CD14-positive monocyte (primary cell): ENCODE data around the gene BANP. TPM values are rescaled to one million over a fixed set of nuclear protein-coding genes. Genes with fewer than 3 reads are reported as not detected.

Experiments
- DNase-seq, 3 donors: peaks; one replicate each; pipeline ENCODE4 v3.0.0-alpha.2; 2011 to 2022
- H2AFZ ChIP-seq: 2 replicates; pipeline ENCODE4 v1.6.0; 2012; ENCODE audit warnings: mild to moderate bottlenecking, low read depth, low read length, inconsistent platforms; ENCODE audit not compliant: insufficient read depth, poor library complexity, severe bottlenecking
- H3K27ac ChIP-seq, 2 donors: 1 replicate in 1 of 2; 2 replicates in 1 of 2; pipeline ENCODE4 v1.5.1; 2012 to 2013; ENCODE audit warnings: low read length in 2 of 2, control low read depth in 1 of 2, inconsistent platforms in 1 of 2, low read depth in 1 of 2, mild to moderate bottlenecking in 1 of 2
- H3K27me3 ChIP-seq, 2 donors: one replicate each; pipeline versions ENCODE4 v1.6.0 to v1.6.1; 2011 to 2013; ENCODE audit warnings: low read length in 2 of 2; ENCODE audit not compliant: control insufficient read depth in 2 of 2, insufficient read depth in 2 of 2
- H3K36me3 ChIP-seq, 2 donors: replicated peaks in 1 of 2; 1 replicate in 1 of 2; 2 replicates in 1 of 2; pipeline versions ENCODE4 v1.5.1 to v1.6.1; 2012 to 2013; ENCODE audit warnings: low read length in 2 of 2, control low read depth in 1 of 2, inconsistent platforms in 1 of 2, mild to moderate bottlenecking in 1 of 2; ENCODE audit not compliant: insufficient read depth in 2 of 2, control insufficient read depth in 1 of 2
- H3K4me1 ChIP-seq, 2 donors: 1 replicate in 1 of 2; 2 replicates in 1 of 2; pipeline versions ENCODE4 v1.5.1 to v1.6.1; 2012 to 2013; ENCODE audit warnings: low read length in 2 of 2, control low read depth in 1 of 2, inconsistent platforms in 1 of 2, mild to moderate bottlenecking in 1 of 2, moderate library complexity in 1 of 2; ENCODE audit not compliant: insufficient read depth in 2 of 2, control insufficient read depth in 1 of 2
- H3K4me2 ChIP-seq: replicated peaks from 2 replicates; pipeline ENCODE3; 2012; ENCODE audit warnings: low read length, moderate library complexity, mild to moderate bottlenecking; ENCODE audit not compliant: poor library complexity, severe bottlenecking; ENCODE audit errors: extremely low read depth
- H3K4me3 ChIP-seq, 3 experiments: fragments of 200-600 bp in 1 of 3; sonication (generic) in 1 of 3; replicated peaks in 1 of 3; 1 replicate in 2 of 3; 2 replicates in 1 of 3; pipeline ENCODE4 v1.5.1; 2011 to 2013; ENCODE audit warnings: low read length in 3 of 3, mild to moderate bottlenecking in 3 of 3, control low read depth in 2 of 3, low read depth in 2 of 3, inconsistent platforms in 1 of 3, moderate library complexity in 1 of 3
- H3K79me2 ChIP-seq: 2 replicates; pipeline ENCODE4 v1.6.0; 2012; ENCODE audit warnings: mild to moderate bottlenecking, control low read depth, inconsistent platforms, low read length, moderate library complexity; ENCODE audit not compliant: insufficient read depth
- H3K9ac ChIP-seq: 2 replicates; pipeline ENCODE4 v1.6.0; 2017; ENCODE audit warnings: low read length, mild to moderate bottlenecking; ENCODE audit not compliant: insufficient read depth, poor library complexity, severe bottlenecking
- H3K9me3 ChIP-seq, 2 donors: replicated peaks in 1 of 2; 1 replicate in 1 of 2; 2 replicates in 1 of 2; pipeline versions ENCODE4 v1.5.1 to v1.6.1; 2012 to 2013; ENCODE audit warnings: low read length in 2 of 2, control low read depth in 1 of 2; ENCODE audit not compliant: control insufficient read depth in 1 of 2, insufficient read depth in 1 of 2
- H4K20me1 ChIP-seq: 2 replicates; pipeline ENCODE4 v1.6.0; 2012; ENCODE audit warnings: mild to moderate bottlenecking, low read length, control low read depth, moderate library complexity; ENCODE audit not compliant: insufficient read depth
- H3K27ac Mint-ChIP-seq, 7 donors: one replicate each; pipeline ENCODE4 v1.8.0; 2020; ENCODE audit warnings: mild to moderate bottlenecking in 7 of 7, mixed read lengths in 7 of 7, moderate library complexity in 6 of 7, inconsistent platforms in 2 of 7
- H3K27me3 Mint-ChIP-seq, 3 donors: one replicate each; pipeline ENCODE4 v1.8.0; 2021 to 2022; ENCODE audit warnings: low read depth in 3 of 3, mild to moderate bottlenecking in 3 of 3, mixed read lengths in 3 of 3, moderate library complexity in 3 of 3, inconsistent platforms in 1 of 3
- H3K36me3 Mint-ChIP-seq, 2 donors: one replicate each; pipeline ENCODE4 v1.8.0; 2020; ENCODE audit warnings: mixed read lengths in 2 of 2, inconsistent platforms in 1 of 2, mild to moderate bottlenecking in 1 of 2
- H3K4me1 Mint-ChIP-seq: one replicate; pipeline ENCODE4 v1.8.0; 2020; ENCODE audit warnings: mild to moderate bottlenecking, mixed read lengths
- H3K4me3 Mint-ChIP-seq, 2 donors: one replicate each; pipeline ENCODE4 v1.8.0; 2020; ENCODE audit warnings: mild to moderate bottlenecking in 2 of 2, mixed read lengths in 2 of 2, moderate library complexity in 1 of 2
- H3K9me3 Mint-ChIP-seq, 7 donors: one replicate each; pipeline ENCODE4 v1.8.0; 2020 to 2022; ENCODE audit warnings: mixed read lengths in 7 of 7, mild to moderate bottlenecking in 6 of 7, moderate library complexity in 6 of 7, inconsistent platforms in 2 of 7
- WGBS: methylation state at CpG from one replicate; pipeline ENCODE4 v1.1.5; 2013; ENCODE audit warnings: missing lambda C conversion rate; ENCODE audit not compliant: insufficient coverage; 5-methylcytosine and 5-hydroxymethylcytosine counted together
- intact Hi-C, 2 donors: fragments of 100-400 bp; cut with micrococcal nuclease; formaldehyde crosslinking; loops; one replicate each; pipeline versions ENCODE4 v1.15.0 to v1.15.1; 2023
- polyA plus RNA-seq, 3 donors: library from polyadenylated mRNA; depleted of rRNA in 1 of 3; unstranded in 2 of 3; stranded (reverse) in 1 of 3; fragments of 300-500 nt in 2 of 3; fragments of >200 nt in 1 of 3; fragmentation: Illumina TruSeq in 2 of 3; gene quantifications; 1 replicate in 2 of 3; 2 replicates in 1 of 3; pipeline ENCODE4 v1.2.3, GENCODE V29; 2012 to 2021
- TF ChIP-seq, protein P1 (sequence below): fragments of 200-600 bp; IDR thresholded peaks from one replicate; pipeline ENCODE4 v1.8.0; 2022; ENCODE audit warnings: antibody characterized with exemption, mild to moderate bottlenecking

The BANP gene
- polyA plus RNA-seq, 3 donors: 10.1 to 40.9 (median 11.7) TPM

- Mint-ChIP-seq H3K4me1 (peaks cover 4% of the 10 kb centered on the region), H3K9me3 (no peaks in the 10 kb centered on the region), H3K27me3 (peaks cover 0 to 4% (median 0%) of the 10 kb centered on the region in 3 donors), H3K4me3 (no peak overlapping the region), H3K36me3 (peaks cover 81 to 85% of the 10 kb centered on the region in 2 donors), H3K27ac (peak overlapping the region in 1 of 7 donors; percentile 42)
- Histone ChIP-seq H3K4me2 (no peak overlapping the region), H4K20me1 (peaks cover 18% of the 10 kb centered on the region), H3K4me1 (peaks cover 2 to 4% of the 10 kb centered on the region in 2 donors), H3K4me3 (no peak overlapping the region), H3K79me2 (no peaks in the 10 kb centered on the region), H3K9ac (no peak overlapping the region), H3K27ac (no peak overlapping the region), H3K36me3 (peaks cover 57 to 89% of the 10 kb centered on the region in 2 donors), H3K27me3 (no peaks in the 10 kb centered on the region), H2AFZ (no peak overlapping the region), H3K9me3 (no peaks in the 10 kb centered on the region)
- TF ChIP-seq, protein P1, sequence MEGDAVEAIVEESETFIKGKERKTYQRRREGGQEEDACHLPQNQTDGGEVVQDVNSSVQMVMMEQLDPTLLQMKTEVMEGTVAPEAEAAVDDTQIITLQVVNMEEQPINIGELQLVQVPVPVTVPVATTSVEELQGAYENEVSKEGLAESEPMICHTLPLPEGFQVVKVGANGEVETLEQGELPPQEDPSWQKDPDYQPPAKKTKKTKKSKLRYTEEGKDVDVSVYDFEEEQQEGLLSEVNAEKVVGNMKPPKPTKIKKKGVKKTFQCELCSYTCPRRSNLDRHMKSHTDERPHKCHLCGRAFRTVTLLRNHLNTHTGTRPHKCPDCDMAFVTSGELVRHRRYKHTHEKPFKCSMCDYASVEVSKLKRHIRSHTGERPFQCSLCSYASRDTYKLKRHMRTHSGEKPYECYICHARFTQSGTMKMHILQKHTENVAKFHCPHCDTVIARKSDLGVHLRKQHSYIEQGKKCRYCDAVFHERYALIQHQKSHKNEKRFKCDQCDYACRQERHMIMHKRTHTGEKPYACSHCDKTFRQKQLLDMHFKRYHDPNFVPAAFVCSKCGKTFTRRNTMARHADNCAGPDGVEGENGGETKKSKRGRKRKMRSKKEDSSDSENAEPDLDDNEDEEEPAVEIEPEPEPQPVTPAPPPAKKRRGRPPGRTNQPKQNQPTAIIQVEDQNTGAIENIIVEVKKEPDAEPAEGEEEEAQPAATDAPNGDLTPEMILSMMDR: no peak
- WGBS: 96% methylated on average over 8 of the region's 8 CpGs
- DNase-seq: no peak
- intact Hi-C loops: no loop called here
These were observed 62.6 kb downstream of the BANP start for GRCh38 chr16:88013766-88014251.

DNA sequence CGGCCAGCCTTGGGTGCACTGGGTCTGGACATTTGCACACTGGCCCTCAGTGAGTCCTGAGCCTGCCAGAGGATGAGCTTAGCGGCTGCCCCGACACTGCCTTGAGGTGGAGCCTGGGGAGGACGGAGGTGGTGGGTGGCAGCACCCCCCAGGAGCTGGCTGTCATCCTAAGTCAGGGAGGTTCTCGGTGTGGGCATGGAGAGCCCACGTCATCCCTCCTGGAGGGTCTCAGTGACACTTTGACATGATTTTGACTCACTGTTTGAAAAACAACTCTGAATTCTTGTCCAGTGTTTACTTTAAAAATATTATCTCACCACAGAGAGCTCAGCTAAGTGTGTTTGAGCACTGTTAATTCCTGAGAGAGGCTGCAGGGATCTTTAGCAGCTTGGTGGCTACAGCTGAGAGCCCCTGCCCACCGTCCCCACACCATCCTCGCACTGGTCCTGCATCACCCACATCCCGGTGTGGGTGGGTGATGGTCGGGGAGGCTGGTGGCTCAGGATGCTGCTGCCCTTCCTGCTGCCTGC lies 63.1 kb downstream of the BANP start:
- no peak overlapping the region for H3K4me3 Mint-ChIP-seq
- no peak overlapping the region for H3K27ac ChIP-seq
- peaks cover 14% of the 10 kb centered on the region for H4K20me1 ChIP-seq
- H3K27ac Mint-ChIP-seq: peak overlapping the region in 2 of 7 donors; percentile 42 to 66
- no peak overlapping the region for H3K4me2 ChIP-seq
- intact Hi-C loops: no loop called here
- no peaks in the 10 kb centered on the region for H3K9me3 Mint-ChIP-seq
- H3K27me3 ChIP-seq: no peaks in the 10 kb centered on the region
- H3K9me3 ChIP-seq: no peaks in the 10 kb centered on the region
- peaks cover 81 to 90% of the 10 kb centered on the region in 2 donors for H3K36me3 Mint-ChIP-seq
- no peaks in the 10 kb centered on the region for H3K4me1 ChIP-seq
- H3K4me3 ChIP-seq: no peak overlapping the region
- peaks cover 60 to 84% of the 10 kb centered on the region in 2 donors for H3K36me3 ChIP-seq
- H3K4me1 Mint-ChIP-seq: no peaks in the 10 kb centered on the region
- TF ChIP-seq, protein P1: no peak
- no peak overlapping the region for H3K9ac ChIP-seq
- DNase-seq: no peak
- peaks cover 0 to 4% (median 0%) of the 10 kb centered on the region in 3 donors for H3K27me3 Mint-ChIP-seq
- 99% methylated on average over 6 of the region's 10 CpGs for WGBS
- no peaks in the 10 kb centered on the region for H3K79me2 ChIP-seq
- no peak overlapping the region for H2AFZ ChIP-seq
